HG02840 (cell line): ENCODE results near the gene FAM124A.

Experiments
- ATAC-seq: cut with Tn5 transposase; IDR thresholded peaks from one replicate; pipeline ENCODE4 v1.9.1; 2021; ENCODE audit warnings: mild to moderate bottlenecking, moderate library complexity, moderate number of reproducible peaks; ENCODE audit not compliant: unreplicated experiment, low FRiP score

Gene FAM124A, protein sequence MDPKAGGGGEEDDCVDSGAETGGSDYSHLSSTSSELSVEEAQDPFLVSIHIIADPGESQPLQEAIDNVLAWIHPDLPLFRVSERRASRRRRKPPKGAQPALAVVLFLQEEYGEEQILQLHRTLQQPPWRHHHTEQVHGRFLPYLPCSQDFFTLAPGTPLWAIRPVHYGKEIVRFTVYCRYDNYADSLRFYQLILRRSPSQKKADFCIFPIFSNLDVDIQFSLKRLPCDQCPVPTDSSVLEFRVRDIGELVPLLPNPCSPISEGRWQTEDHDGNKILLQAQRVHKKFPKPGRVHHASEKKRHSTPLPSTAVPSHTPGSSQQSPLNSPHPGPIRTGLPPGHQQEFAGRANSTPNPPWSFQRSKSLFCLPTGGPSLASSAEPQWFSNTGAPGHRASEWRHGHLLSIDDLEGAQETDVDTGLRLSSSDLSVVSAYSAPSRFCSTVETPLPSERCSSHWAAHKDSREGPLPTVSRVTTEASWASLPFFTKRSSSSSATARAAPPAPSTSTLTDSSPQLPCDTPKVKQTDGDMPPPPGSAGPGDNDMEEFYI

DNA sequence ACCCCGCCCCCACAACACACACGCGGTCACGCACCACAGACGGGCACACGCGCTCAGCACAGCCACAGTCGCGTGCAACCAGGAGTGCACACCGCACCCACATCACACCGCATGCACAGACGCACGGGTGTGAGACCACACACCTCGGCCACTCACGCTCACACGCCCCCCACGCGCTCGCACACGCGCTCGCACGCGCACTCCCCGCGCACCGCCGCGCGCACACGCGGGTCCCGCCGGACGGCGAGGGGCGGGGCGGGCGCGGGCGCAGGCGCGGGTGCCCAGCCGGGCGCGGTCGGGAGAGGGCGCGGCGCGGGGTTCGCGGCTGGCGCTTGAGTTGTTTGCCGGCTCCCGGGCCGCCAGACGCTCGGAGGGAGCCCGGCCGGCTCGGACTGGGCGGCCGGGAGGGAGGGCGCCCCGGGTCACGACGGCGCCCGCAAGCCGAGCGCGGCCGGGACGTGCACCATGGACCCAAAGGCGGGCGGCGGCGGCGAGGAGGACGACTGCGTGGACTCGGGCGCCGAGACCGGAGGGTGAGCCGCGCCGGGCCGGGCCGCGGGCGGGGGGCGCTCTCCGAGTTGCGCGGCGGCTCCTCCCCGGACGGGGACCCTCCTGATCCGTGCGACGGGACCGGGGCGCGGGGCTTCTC lies at the start of gene FAM124A:
Gene FAM124A, plus strand, starts transcription at position 362 of the 649 bp plus-strand sequence. Its CDS starts 104 bp downstream, at position 466.
- no peak for ATAC-seq

DNA sequence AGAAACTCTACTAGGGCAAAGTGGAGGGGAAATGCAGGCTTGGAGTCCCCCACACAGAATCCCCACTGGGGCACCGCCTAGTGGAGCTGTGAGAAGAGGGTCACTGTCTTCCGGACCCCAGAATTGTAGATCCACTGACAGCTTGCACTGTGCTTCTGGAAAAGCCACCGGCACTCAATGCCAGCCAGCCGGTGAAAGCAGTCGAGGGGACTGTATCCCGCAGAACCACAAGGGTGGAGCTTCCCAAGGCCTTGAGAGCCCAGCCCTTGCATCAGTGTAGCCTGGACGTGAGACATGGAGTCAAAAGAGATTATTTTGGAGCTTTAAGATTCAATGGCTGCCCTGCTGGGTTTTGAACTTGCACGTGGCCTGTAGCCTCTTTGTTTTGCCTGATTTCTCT lies 47.2 kb upstream of the FAM124A start:
- ATAC-seq: no peak

DNA sequence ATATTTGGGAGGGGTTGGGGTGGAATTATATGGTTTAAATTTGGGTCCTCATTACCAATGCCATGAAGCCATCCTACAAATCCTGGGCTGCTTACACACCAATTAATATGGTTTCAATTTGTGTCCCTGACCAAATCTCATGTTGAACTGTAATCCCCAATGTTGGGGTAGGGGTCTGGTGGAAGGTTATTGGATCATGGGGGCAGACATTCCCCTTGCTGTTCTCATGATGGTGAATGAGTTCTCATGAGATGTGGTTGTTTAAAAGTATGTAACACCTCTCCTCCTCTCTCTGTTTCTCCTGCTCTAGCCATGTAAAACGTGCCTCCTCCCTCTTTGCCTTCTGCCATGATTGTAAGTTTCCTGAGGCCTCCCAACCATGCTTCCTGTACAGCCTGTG lies 46.6 kb upstream of the FAM124A start:
- ATAC-seq: no peak

DNA sequence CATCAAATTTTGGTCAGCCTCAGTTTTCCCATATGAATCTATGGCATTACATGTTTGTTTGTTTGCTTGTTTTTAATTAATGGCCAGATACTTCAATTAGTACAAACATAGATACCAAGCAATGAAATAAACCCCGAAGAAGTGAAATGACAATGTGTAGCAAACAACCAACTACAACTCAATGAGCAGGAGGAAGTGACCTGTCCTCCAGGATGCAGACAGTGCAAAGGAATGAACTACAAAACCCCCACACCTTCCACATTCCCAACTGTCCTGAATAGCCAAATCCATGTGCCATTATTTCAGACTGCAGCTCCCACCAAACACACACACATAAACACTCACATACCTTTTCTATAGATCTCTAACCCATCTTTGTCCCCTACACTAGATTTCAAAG lies 45.0 kb upstream of the FAM124A start:
- ATAC-seq: no peak

DNA sequence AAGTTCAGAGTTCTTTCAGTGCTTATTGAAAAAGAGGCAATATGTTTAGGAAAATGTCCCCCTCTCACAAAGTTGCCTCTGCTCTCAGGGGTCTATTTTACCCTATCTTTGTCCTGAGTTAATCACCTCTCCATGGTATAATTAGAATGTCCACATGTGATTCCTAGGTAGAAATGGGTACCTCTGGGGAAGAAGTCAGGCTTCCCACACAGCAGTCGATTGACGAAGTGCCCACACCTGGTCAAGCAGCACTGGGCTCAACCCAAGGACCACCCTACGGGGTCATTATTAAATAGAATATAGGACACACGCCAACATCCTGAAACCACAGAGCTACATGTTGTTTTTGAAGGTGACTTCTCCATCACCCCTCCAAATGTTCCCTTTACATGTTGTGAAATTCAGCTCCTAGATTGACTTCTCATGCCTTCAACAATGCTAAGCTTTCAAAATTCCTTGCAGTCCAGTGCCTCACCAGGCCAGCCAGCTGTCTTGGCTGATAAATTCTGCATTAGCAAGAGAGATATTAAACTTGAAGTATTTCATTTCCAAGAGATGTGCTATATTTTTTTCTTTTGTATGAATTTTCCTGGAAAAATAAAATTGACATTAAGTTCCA lies 43.6 kb upstream of the FAM124A start:
- no peak for ATAC-seq

DNA sequence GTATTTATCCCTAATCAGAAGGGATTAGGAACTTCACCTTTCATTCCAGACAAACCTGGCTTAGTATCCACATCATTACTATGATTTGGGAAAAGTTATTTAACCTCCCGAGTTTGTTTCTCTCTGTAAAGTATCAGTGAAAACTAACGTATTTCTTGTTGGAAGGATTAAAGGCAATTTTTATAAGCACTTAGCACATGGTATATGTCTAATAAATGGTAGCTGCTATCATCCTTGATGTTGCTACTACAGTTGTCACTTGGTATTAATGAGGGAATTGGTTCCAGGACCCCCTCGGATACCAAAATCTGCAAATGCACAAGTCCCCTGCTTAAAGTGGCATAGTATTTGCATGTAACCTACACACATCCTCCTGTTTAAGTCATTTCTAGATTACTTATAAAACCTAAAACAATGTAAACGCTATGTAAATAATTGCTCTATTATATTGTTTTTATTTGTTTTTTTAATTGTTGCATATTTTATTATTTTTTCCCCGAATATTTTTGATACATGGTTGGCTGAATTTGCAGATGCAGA lies 42.7 kb upstream of the FAM124A start:
- no peak for ATAC-seq

DNA sequence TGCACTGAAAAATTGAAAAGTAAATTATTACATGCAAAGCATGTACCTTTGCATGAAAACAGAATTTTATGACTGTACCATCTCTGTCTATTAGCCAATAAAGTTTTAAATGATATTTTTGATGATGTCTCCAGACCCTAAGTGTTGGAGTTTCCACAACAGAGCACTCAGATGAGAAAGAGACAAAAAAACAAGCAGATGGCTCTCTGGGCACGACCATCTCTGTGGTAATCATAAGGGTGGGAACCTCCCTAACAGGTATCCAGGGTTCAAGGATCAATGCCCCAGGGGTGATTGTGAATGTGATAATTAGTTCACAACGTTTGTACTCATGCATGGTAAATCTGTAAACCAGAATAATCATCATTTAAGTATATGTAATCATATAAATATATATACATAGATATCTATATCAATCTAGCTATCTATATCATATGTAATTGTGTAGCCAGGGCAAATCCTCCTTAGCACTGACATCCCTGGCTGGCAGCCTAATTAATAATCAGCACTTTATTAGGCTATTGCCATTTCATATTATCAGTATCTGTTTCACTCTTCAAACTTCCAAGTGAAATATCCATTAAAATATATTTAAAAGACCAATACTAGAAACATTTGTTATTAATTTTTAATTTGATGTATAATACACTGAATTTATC lies 41.2 kb upstream of the FAM124A start:
- no peak for ATAC-seq

DNA sequence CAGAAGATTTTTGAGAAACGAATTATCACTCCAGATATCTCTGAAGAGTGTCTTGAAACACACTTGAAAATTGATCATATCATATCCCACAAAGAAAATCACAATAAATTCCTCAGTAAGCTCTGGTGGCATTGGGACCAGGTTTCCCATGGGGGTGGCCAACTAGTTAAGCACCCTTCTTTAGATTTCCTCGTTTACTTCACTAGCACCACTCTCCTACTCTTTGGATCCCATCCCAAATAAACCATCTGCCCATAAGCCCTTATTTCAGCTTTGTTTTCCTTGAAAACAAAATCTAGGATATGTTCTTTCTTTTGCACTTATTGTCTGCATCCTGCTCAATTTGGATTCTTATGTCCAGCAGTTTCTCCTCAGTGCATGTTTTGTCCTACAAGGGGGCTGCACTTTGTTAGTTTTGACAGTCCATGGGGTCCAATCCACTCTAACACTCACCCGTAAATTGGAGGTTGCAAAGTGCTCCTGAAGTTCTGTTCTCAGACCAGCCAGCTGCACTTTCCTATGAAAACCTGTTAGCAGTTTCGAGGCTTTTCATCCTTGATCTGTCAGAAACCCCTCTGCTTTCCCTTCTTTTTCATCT lies 40.3 kb upstream of the FAM124A start:
- no peak for ATAC-seq

DNA sequence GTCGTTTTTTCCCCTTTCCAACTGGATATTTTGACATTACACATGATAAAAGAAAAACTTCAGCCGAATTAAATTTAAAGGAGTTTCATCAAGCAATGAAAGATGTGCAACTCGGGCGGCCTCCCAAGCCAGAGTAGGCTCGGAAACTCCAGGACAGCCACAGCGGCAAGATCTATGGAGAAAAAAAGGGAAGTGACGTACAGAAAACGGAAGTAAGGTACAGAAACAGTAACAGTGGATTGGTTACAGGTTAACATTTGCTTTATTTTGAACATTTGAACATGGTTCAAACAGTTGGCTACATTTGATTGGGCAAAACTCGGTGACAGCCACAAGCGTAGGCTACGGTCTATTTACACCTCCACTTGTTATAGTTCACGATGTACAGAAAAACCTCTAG lies 30.5 kb upstream of the FAM124A start:
- ATAC-seq: no peak

DNA sequence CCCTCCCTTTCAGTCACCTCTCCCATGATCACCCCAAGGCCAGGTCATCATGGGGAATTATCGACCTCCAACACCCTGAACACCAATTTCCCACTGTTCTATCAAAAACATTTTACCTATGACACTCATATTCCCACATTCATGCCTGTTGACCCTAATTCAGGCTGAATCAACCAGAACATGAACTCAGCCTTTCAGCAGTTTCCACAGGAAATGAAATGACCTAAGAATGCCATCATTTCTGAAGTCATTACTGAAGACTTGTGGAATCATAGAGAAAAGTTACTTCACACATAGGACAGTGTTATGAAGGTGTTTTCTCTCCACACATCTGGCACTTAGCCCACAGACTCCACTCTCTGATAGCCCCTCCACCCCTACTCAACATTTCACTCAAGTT lies 29.9 kb upstream of the FAM124A start:
- ATAC-seq: no peak

DNA sequence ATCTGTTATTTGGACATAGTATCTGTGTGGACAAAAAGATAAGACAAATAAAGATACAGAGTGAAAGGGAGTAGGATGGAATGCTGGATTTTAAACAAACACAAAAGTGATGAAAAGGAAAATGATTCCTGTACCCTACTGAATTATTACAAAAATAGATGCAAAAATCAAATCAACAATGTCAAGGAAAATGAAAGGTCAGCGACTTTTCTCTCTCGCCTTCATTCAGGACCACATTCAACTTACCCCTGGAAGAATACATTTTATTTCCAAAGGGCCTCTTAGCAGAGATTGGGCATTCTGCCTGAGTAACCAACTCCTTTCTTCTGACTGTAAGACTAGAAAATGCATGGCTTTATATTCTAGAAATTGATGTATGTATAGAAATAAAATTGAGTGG lies 28.8 kb upstream of the FAM124A start:
- no peak for ATAC-seq

DNA sequence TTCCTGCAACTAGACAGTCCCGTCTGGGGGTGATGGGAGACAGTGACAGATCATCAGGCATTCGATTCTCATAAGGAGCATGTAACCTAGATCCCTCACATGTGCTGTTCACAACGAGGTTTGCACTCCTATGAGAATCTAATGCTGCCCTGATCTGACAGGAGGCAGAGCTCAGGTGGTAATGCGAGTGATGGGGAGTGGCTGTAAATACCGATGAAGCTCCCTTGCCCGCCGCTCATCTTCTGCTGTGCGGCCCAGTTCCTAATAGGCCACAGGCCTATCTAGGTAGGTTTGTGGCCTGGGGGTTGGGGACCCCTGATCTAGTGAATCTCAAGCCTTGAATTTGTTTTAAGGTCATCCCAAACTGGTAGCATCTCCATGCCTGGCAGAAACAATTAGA lies 27.3 kb upstream of the FAM124A start:
- ATAC-seq: no peak

DNA sequence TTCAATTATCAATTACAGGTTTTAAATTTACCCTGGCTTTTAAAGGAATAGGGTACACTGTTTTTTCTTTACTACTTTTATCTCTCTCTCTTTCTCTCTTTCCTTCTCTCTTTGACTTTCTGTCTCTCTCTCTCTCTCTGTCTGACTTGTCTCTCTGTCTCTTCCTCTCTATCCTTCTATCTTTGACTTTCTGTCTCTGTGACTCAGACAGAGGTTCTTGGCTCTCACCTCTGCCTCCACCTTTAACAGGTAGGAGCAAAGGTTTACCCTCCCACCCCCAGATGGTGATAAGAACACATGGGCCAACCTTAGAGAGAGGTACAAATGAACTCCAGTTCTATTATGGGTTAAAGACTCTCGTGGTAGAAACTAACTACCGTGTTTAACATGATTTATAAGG lies 20.3 kb upstream of the FAM124A start:
- no peak for ATAC-seq

DNA sequence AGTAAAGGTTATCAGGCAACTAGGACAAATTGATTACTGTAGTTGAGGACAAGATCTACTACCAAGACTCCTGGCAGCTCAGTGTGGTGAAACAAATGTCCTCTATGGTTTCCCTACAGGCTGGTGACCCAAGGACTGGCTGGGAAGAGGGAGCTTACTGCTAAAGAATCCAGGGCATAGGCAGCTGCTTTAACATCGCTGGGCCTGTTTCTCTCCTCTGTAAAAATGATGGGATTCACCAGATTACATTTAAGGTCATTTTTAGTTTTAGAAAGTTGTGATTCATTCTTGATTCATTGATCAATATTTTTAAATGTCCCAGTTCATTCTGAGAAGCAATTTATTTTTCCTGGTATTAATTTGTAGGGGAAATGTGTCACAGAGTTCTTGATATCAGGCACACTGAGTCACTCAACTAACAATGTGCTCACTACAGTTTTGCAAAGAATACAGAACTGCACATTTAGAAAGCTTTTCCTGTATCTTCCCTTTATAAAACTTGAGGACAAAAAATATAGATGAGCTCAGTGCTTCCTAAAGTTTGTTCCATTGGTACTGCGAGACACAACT lies 19.6 kb upstream of the FAM124A start:
- ATAC-seq: no peak

DNA sequence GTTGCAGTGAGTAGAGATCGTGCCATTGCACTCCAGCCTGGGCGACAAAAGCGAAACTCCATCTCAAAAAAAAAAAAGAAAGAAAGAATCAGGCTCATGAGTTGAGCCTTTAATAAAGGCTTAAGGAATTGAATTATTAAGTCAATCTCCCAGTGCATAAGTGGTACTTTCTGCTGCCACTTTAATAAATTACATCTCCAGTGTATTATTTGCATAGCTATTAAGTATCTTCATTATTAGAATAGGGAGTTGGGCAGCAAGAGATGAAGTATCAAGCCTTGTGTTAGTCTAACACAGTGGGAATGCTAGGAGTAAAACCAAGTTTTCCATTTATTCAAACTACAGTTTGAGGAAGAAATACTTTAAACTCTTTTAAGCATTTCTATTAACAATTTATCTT lies 15.6 kb upstream of the FAM124A start:
- ATAC-seq: no peak

DNA sequence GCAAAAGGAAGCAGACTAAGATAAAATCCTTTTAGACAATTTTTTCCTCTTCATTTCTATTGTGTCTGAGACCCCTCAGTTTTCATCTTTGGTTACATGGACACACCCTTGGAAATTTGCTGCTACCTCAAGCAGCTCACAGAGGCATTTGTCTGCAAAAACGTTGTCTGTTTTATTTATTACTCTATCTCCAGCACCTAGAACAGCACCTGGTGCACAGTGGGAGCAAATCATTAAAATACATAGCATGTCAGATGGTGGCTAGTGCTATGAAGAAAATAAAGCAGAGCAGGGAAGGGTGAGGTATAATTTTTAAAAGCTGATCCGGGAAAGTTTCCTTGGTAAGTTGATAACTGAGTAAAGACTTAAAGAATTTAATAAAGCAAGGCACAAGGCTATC lies 14.3 kb upstream of the FAM124A start:
- ATAC-seq: no peak

DNA sequence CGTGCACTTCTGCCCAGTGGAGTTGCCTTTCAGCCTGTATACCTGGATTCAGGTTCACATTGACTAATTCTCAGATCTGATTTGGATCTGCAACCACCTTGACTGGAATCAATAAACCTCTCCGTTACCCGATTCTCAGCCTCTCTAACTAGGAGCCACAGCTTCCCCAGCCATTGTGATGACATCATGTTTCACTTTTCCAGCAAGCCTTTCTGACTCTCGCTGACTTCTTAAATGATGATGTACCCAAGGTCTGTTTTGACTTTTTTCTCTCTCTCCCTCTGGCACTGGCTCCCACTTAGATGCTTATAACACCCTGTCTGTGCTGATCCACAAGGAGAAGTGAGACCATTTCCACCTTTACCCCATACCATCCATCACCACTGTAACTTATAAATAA lies 13.5 kb upstream of the FAM124A start:
- no peak for ATAC-seq

DNA sequence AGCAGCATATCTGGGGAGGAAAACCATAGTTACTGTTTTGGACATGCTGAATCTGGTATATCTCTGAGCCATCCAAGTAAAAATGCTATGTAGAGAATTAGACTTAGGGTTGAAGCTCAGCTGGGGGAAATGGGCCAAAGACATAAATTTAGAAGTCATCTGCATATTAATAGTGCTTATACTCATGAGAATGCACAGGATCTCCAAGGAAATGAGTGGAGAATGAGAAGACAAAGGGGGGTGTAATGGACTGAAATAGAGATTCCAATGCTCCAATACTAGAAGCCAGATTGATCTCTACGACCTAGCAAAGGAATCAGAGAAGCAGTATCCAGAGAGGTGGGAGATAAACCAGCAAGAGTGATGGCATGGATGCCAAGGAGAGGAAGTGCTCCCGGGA lies 10.3 kb upstream of the FAM124A start:
- ATAC-seq: no peak

DNA sequence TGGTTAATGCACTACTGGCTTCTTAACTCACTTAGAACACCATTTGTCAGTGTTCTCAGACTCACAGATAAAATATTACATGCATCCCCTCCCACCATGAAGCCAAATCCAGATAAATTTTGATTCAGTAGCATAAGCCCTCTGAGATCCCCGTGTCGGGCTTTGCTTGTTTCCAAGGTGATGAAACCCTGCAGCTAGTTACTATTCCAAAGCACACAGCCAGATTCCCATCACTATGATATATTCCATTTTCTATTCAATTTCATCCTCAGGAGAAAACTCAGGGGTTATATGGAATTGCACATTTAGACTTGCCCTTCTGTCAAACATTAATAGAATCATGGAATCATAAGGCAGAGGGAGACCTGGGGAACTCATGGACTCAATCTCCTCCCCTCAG lies 9.4 kb upstream of the FAM124A start:
- ATAC-seq: no peak

DNA sequence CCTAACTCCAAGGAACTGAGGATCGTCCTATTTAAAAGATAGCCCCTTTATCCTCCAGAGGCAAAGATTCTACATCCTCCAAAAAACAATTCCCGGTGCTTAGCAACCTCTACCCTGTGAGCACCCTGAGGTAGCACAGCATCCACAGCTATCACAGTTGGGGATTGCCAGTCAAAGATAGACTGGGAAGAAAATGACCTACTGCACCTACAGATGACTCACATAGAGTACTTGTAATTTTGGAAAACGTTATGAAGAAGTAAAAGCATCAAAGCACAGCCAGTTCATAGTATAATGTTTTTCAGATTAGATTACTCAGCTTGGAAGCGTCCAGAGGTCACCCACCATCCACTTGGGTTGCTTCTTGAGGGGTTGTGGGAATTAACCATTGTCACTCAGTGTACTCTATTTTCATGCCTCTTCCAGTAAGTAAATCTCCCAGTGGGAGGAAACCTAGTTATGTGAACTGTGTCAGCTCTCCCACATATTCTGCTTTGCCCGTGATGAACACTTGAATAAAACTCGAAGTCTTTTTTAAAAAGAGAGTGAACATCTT lies 8.9 kb upstream of the FAM124A start:
- ATAC-seq: no peak
